Measurements from ENCODE around the gene STAT5B.
A peak's percentile ranks its signal among the peaks of the same experiment; 100 is the strongest.
"Not testable (repeated sequence)": the region's sequence is repeated elsewhere in the genome, so short reads cannot be mapped to it uniquely, and the experiment has no call there.

Gene STAT5B

GRCh38 chr17:42191275-42191608, 84.9 kb downstream of the STAT5B start:
- no peak overlapping the region for H3K27ac ChIP-seq
- H3K9me3 ChIP-seq, result no peaks in the 10 kb centered on the region
- H3K27me3 ChIP-seq, result no peaks in the 10 kb centered on the region
- no peak overlapping the region for H3K4me3 ChIP-seq (ENCODE audit: low read depth in 1 of 2, low read length in 1 of 2)
- H3K36me3 ChIP-seq, result no peaks in the 10 kb centered on the region
- no peak for TF ChIP-seq CTCF (IDR thresholded peaks at IDR 0.05)
- peaks cover 43 to 46% of the 10 kb centered on the region in 2 experiments for H3K4me1 ChIP-seq (ENCODE audit: control insufficient read depth in 1 of 2, insufficient read depth in 1 of 2, low read depth in 1 of 2, low read length in 1 of 2)

- Histone ChIP-seq H3K36me3 (no peaks in the 10 kb centered on the region), H3K9me3 (no peaks in the 10 kb centered on the region), H3K27me3 (no peaks in the 10 kb centered on the region), H3K4me1 (ENCODE audit: control insufficient read depth in 1 of 2, insufficient read depth in 1 of 2, low read depth in 1 of 2, low read length in 1 of 2) (peaks cover 48 to 49% of the 10 kb centered on the region in 2 experiments), H3K4me3 (ENCODE audit: low read depth in 1 of 2, low read length in 1 of 2) (no peak overlapping the region), H3K27ac (no peak overlapping the region)
- no peak for TF ChIP-seq CTCF (IDR thresholded peaks at IDR 0.05)
Measured at GRCh38 chr17:42190491-42191274, 85.5 kb downstream of the STAT5B start.

- Histone ChIP-seq H3K27me3 (no peaks in the 10 kb centered on the region), H3K27ac (no peak overlapping the region), H3K9me3 (no peaks in the 10 kb centered on the region), H3K4me1 (ENCODE audit: control insufficient read depth in 1 of 2, insufficient read depth in 1 of 2, low read depth in 1 of 2, low read length in 1 of 2) (peaks cover 52 to 53% of the 10 kb centered on the region in 2 experiments), H3K4me3 (ENCODE audit: low read depth in 1 of 2, low read length in 1 of 2) (no peak overlapping the region), H3K36me3 (no peaks in the 10 kb centered on the region)
- no peak for TF ChIP-seq CTCF (IDR thresholded peaks at IDR 0.05)
Measured at GRCh38 chr17:42189651-42189965, 86.6 kb downstream of the STAT5B start.

- TF ChIP-seq CTCF (IDR thresholded peaks at IDR 0.05), result no peak
Measured at GRCh38 chr17:42188749-42189650, 87.2 kb downstream of the STAT5B start.

GRCh38 chr17:42187833-42188232, 88.4 kb downstream of the STAT5B start:
- Histone ChIP-seq H3K4me3 (ENCODE audit: low read depth in 1 of 2, low read length in 1 of 2) (no peak overlapping the region), H3K4me1 (ENCODE audit: control insufficient read depth in 1 of 2, insufficient read depth in 1 of 2, low read depth in 1 of 2, low read length in 1 of 2) (peaks cover 49 to 52% of the 10 kb centered on the region in 2 experiments), H3K9me3 (no peaks in the 10 kb centered on the region), H3K27ac (no peak overlapping the region), H3K36me3 (no peaks in the 10 kb centered on the region), H3K27me3 (peaks cover under 1% of the 10 kb centered on the region)
- TF ChIP-seq CTCF (IDR thresholded peaks at IDR 0.05), result no peak

More at GRCh38 chr17:42188749-42189650, 87.2 kb downstream of the STAT5B start:
- H3K4me1 ChIP-seq (ENCODE audit: control insufficient read depth in 1 of 2, insufficient read depth in 1 of 2, low read depth in 1 of 2, low read length in 1 of 2), result peaks cover 51 to 52% of the 10 kb centered on the region in 2 experiments
- H3K9me3 ChIP-seq, result no peaks in the 10 kb centered on the region
- H3K27ac ChIP-seq, result peak overlapping the region; percentile 36
- H3K27me3 ChIP-seq, result no peaks in the 10 kb centered on the region
- no peak overlapping the region for H3K4me3 ChIP-seq (ENCODE audit: low read depth in 1 of 2, low read length in 1 of 2)
- H3K36me3 ChIP-seq, result no peaks in the 10 kb centered on the region

- not testable (repeated sequence) for H3K36me3 ChIP-seq; H3K9me3 ChIP-seq; H3K27ac ChIP-seq; H3K4me3 ChIP-seq (ENCODE audit: low read depth in 1 of 2, low read length in 1 of 2)
- peaks cover 17% of the 10 kb centered on the region for H3K27me3 ChIP-seq
- H3K4me1 ChIP-seq (ENCODE audit: control insufficient read depth in 1 of 2, insufficient read depth in 1 of 2, low read depth in 1 of 2, low read length in 1 of 2), result peaks cover 50 to 56% of the 10 kb centered on the region in 2 experiments
Measured at GRCh38 chr17:42186191-42186590, 90.0 kb downstream of the STAT5B start.
